PC-9 (cell line): Measurements from ENCODE around the gene DEF6. TPM values are rescaled to one million over a fixed set of nuclear protein-coding genes. Genes with fewer than 3 reads are reported as not detected.

Experiments
- BruUV-seq: library from RNA; stranded (reverse); fragments of 400-500 nt; replicated peaks from 2 replicates; lab custom pipeline; 2021; lab: Mats Ljungman, UMichigan
- CTCF ChIA-PET: fragments of 300-600 bp; sonication (Branson Sonifier 250); formaldehyde crosslinking; loops from one replicate; lab custom pipeline; 2022; ENCODE audit warnings: antibody characterized with exemption; lab: Charles Lee
- POLR2A ChIA-PET: fragments of 300-600 bp; sonication (Branson Sonifier 250); formaldehyde crosslinking; loops from one replicate; lab custom pipeline; 2022; ENCODE audit warnings: antibody characterized with exemption; ENCODE audit not compliant: unreplicated experiment; lab: Charles Lee
- DNase-seq, 2 experiments: peaks; one replicate each; pipeline versions ENCODE4 v3.0.0 to v3.0.0-alpha.2; 2015 to 2022; ENCODE audit warnings: mixed read lengths in 1 of 2
- H2AFZ ChIP-seq: fragments of 200-600 bp; sonication (generic); 2 replicates; pipeline ENCODE4 v1.8.1; 2017; ENCODE audit warnings: antibody characterized with exemption
- H3F3A ChIP-seq: fragments of 200-600 bp; sonication (generic); 2 replicates; pipeline ENCODE4 v1.8.1; 2017; ENCODE audit warnings: antibody characterized with exemption, mild to moderate bottlenecking, low read depth; ENCODE audit not compliant: insufficient read depth
- H3K27ac ChIP-seq: fragments of 200-600 bp; sonication (generic); 2 replicates; pipeline ENCODE4 v1.6.1; 2016; ENCODE audit warnings: mixed run types
- H3K27me3 ChIP-seq: fragments of 200-600 bp; sonication (generic); 2 replicates; pipeline ENCODE4 v1.6.1; 2016; ENCODE audit warnings: low read depth, mixed run types; ENCODE audit not compliant: insufficient read depth
- H3K36me3 ChIP-seq: fragments of 200-600 bp; sonication (generic); 2 replicates; pipeline ENCODE4 v1.6.1; 2016; ENCODE audit warnings: low read depth, mixed run types
- H3K4me1 ChIP-seq: fragments of 200-600 bp; sonication (generic); replicated peaks from 2 replicates; pipeline ENCODE4 v1.6.1; 2016; ENCODE audit warnings: mixed run types; ENCODE audit not compliant: insufficient read depth
- H3K4me2 ChIP-seq: fragments of 200-600 bp; sonication (generic); 2 replicates; pipeline ENCODE4 v1.6.1; 2017; ENCODE audit warnings: mixed run types
- H3K4me3 ChIP-seq: fragments of 200-600 bp; sonication (generic); 2 replicates; pipeline ENCODE4 v1.6.1; 2016; ENCODE audit warnings: mixed run types
- H3K79me2 ChIP-seq: fragments of 200-600 bp; sonication (generic); 2 replicates; pipeline ENCODE4 v1.6.1; 2017; ENCODE audit warnings: low read depth, mixed run types
- H3K9me2 ChIP-seq: fragments of 200-600 bp; sonication (generic); 2 replicates; pipeline ENCODE4 v1.8.1; 2017; ENCODE audit warnings: mild to moderate bottlenecking; ENCODE audit not compliant: insufficient read depth
- H3K9me3 ChIP-seq: fragments of 200-600 bp; sonication (generic); 2 replicates; pipeline ENCODE4 v1.8.1; 2016; ENCODE audit warnings: low read depth; ENCODE audit not compliant: insufficient read depth
- H4K20me1 ChIP-seq: fragments of 200-600 bp; sonication (generic); 2 replicates; pipeline ENCODE4 v1.8.1; 2017; ENCODE audit not compliant: insufficient read depth
- EZH2 ChIP-seq: fragments of 200-600 bp; sonication (generic); IDR thresholded peaks from 2 replicates; pipeline ENCODE4 v1.8.0; 2017; ENCODE audit warnings: antibody characterized with exemption, low read depth
- intact Hi-C: fragments of 100-400 bp; cut with micrococcal nuclease; formaldehyde crosslinking; loops from one replicate; pipeline ENCODE4 v1.10.0; 2022; ENCODE audit not compliant: unreplicated experiment
- total RNA-seq: library from RNA; stranded (reverse); gene quantifications from 2 replicates; pipeline ENCODE4 v1.2.3, GENCODE V29; 2021
- TF ChIP-seq, protein P1 (sequence below): fragments of 200-600 bp; sonication (generic); conservative IDR thresholded peaks from 2 replicates; pipeline ENCODE4 v1.6.1; 2017; ENCODE audit warnings: mixed run types, antibody characterized with exemption, mild to moderate bottlenecking, moderate library complexity

DEF6 gene
- total RNA-seq, 1 experiment from 2014 or later = 19.6 TPM

- Histone ChIP-seq H2AFZ (peak overlapping the region; percentile 99), H3K36me3 (no peaks in the 10 kb centered on the region), H3K9me3 (no peaks in the 10 kb centered on the region), H3K4me2 (peak overlapping the region; percentile 96), H3K9me2 (no peaks in the 10 kb centered on the region), H3K4me3 (peak overlapping the region; percentile 92), H3K4me1 (peaks cover 16% of the 10 kb centered on the region; the same call in 1 of the 2 replicates), H3K79me2 (peaks cover 31% of the 10 kb centered on the region), H3F3A (peaks cover 20% of the 10 kb centered on the region), H3K27ac (peak overlapping the region; percentile 92), H4K20me1 (no peaks in the 10 kb centered on the region), H3K27me3 (no peaks in the 10 kb centered on the region)
- TF ChIP-seq EZH2 = no peak
- TF ChIP-seq, protein P1, sequence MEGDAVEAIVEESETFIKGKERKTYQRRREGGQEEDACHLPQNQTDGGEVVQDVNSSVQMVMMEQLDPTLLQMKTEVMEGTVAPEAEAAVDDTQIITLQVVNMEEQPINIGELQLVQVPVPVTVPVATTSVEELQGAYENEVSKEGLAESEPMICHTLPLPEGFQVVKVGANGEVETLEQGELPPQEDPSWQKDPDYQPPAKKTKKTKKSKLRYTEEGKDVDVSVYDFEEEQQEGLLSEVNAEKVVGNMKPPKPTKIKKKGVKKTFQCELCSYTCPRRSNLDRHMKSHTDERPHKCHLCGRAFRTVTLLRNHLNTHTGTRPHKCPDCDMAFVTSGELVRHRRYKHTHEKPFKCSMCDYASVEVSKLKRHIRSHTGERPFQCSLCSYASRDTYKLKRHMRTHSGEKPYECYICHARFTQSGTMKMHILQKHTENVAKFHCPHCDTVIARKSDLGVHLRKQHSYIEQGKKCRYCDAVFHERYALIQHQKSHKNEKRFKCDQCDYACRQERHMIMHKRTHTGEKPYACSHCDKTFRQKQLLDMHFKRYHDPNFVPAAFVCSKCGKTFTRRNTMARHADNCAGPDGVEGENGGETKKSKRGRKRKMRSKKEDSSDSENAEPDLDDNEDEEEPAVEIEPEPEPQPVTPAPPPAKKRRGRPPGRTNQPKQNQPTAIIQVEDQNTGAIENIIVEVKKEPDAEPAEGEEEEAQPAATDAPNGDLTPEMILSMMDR = no peak
- intact Hi-C loops = no loop called here
- POLR2A ChIA-PET = interaction anchor here (0.6 to 0.7 kb wide), 2 partner anchors 234 to 603 kb away, joined by 4 to 6 read pairs; no protein-coding TSS in a partner anchor
- BruUV-seq = TSS peak; percentile 58
- CTCF ChIA-PET = interaction anchor here (1.0 kb wide), 1 partner anchor 120 kb away, joined by 3 read pairs; no protein-coding TSS in a partner anchor
- DNase-seq = peak; percentile 52 to 69
Measured at GRCh38 chr6:35259948-35260590, 37.5 kb upstream of the DEF6 start.

DNA sequence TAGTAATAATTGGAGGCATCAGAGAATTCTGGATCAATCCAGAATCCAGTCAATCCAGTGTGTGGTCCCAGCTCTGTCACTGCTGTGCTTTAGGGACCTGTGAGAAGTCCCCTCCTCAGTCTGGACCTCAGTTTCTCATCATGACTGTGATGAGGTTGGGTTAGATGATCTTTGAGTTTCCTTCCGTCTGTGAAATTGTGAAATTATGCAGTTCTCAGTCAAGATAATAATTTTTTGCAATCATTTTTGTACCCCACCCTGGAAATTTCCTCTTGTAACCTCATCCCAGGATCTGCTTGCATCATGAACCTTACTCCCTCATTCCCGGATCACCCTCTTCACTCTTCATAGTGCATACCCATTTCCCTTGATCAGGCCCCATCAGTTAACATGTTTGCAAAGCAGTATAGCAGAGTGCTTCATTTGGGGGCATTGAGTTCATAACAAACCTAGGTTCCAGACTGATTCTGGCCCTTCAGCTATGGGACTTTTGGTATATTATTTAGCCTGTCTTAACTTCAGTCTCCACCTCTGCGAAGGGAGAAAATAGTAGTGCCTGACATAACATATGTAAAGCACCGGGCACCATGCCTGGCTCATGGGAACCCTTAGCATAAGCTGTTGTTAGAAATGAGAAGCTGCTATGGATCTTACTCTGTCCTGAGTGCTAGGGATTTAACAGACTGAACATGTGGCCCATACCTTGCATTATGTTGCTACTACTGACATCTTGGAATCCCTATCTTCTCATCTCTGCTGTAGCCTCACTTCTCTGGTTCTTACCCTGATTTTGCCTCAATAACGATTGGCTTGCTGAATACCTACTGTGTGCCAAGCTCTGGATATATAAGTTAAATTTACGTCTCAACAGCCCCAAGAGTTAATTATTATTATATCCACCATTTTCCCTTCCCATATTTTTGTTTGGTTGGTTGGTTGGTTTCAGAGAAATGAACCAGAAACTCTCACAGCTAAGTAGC lies 36.7 kb upstream of the DEF6 start:
- POLR2A ChIA-PET = no interaction called here
- Histone ChIP-seq H3K9me3 (no peaks in the 10 kb centered on the region), H2AFZ (no peak overlapping the region; the same call in 1 of the 2 replicates)

DNA sequence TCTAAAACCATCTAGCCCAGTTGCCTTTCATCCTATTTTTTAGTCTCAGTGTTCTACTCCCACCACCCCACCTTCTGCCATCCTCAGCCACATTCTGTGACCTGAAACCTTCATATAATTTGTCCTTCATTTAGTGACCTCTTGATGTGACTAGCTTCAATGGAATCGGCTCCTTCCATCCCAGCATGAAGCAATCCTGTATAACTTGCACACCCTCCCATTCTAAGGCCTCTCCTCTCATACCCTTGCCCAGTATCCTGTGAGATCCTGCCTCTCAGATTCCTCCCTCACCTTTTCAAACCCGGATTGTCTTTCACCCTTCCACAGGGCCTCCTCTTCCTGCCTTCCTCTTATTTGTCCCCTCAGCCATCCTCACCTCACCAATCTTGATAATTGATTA lies 35.0 kb upstream of the DEF6 start:
- no peak overlapping the region for H3K27ac ChIP-seq
- DNase-seq = no peak
- intact Hi-C loops = no loop called here
- no peaks in the 10 kb centered on the region for H3K9me3 ChIP-seq
- ChIA-PET CTCF (no interaction called here), POLR2A (no interaction called here)
- H3K79me2 ChIP-seq = peaks cover 24% of the 10 kb centered on the region
- no TSS peak for BruUV-seq
- H3K4me1 ChIP-seq = peaks cover 16% of the 10 kb centered on the region; the same call in 1 of the 2 replicates
- TF ChIP-seq EZH2 = no peak
- TF ChIP-seq, protein P1 = no peak
- H2AFZ ChIP-seq = no peak overlapping the region
- no peak overlapping the region for H3K4me3 ChIP-seq
- H3K27me3 ChIP-seq = no peaks in the 10 kb centered on the region
- H3K9me2 ChIP-seq = no peaks in the 10 kb centered on the region
- peaks cover 20% of the 10 kb centered on the region for H3F3A ChIP-seq
- H3K36me3 ChIP-seq = no peaks in the 10 kb centered on the region
- H4K20me1 ChIP-seq = no peaks in the 10 kb centered on the region
- no peak overlapping the region for H3K4me2 ChIP-seq

More for the DNA sequence above, 36.7 kb upstream of the DEF6 start:
- Histone ChIP-seq H3K4me1 (peaks cover 16% of the 10 kb centered on the region; the same call in 1 of the 2 replicates), H3K79me2 (peaks cover 28% of the 10 kb centered on the region), H3K36me3 (no peaks in the 10 kb centered on the region), H4K20me1 (no peaks in the 10 kb centered on the region), H3K27ac (peak overlapping the region; percentile 92), H3K27me3 (no peaks in the 10 kb centered on the region), H3K4me3 (peak overlapping the region; percentile 92; the same call in 1 of the 2 replicates), H3F3A (peaks cover 20% of the 10 kb centered on the region), H3K4me2 (peak overlapping the region; percentile 96), H3K9me2 (no peaks in the 10 kb centered on the region)
- no peak for DNase-seq
- TF ChIP-seq, protein P1 = no peak
- no peak for TF ChIP-seq EZH2
- CTCF ChIA-PET = no interaction called here
- BruUV-seq = no TSS peak
- intact Hi-C loops = no loop called here
